ENCODE measurements around the gene STK38L. TPM values are rescaled to one million over a fixed set of nuclear protein-coding genes. Genes with fewer than 3 reads are reported as not detected.

The STK38L gene
- total and polyA plus RNA-seq, 10 of the 15 experiments (the other 5 are each of a cell fraction or from before 2014, with no cell fraction given): 43.0 to 154 (median 115) TPM

DNA sequence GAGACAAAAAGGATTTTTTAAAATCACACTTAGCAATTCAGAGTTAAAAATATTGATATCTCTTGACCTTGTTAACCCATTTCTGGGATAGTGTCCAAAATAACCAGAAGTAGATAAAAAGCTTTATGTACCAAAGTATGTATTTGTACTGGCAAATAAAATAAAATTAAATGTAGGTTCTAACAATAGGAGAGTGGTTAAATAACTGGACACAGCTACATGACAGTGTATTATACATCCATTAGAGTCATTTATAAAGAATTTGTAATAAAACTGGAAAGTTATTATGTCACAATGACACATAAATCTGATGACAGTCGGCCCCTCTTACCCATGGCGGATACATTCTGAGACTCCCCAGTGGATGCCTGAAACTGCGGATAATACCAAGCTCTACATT is 122.5 kb downstream of the STK38L start:
- ChIA-PET RAD21 (ENCODE audit: unreplicated experiment) (no interaction called here), POLR2A (no interaction called here), CTCF (interaction anchor here (1.0 to 1.4 kb wide), 2 partner anchors 16 to 43 kb away, joined by 3 read pairs; no protein-coding TSS in a partner anchor), SMC1A (ENCODE audit: uncharacterized antibody, unreplicated experiment) (interaction anchor here (0.7 to 1.8 kb wide), 5 partner anchors 14 to 28 kb away, joined by 3 to 7 read pairs (median 4); no protein-coding TSS in a partner anchor)
- no peak overlapping the region for H3K9ac ChIP-seq (ENCODE audit: control insufficient read depth, insufficient read depth, low read length)
- 98% methylated on average over 3 of the region's 3 CpGs for WGBS (ENCODE audit: insufficient coverage, insufficient replicate concordance, low lambda C conversion rate, missing lambda C conversion rate)
- intact Hi-C loops (cut with micrococcal nuclease; ENCODE audit: unreplicated experiment): no loop called here
- FAIRE-seq: peak; percentile 75
- BruUV-seq (replicated peaks): no TSS peak
- H3K27ac ChIP-seq (ENCODE audit: control insufficient read depth, insufficient read depth): no peak overlapping the region
- H3K9me3 ChIP-seq (replicated peaks; ENCODE audit: control insufficient read depth, insufficient read depth, low read length): no peaks in the 10 kb centered on the region; the same call in 1 of the 3 replicates
- H3K4me1 ChIP-seq (ENCODE audit: control insufficient read depth, insufficient read depth, low read length): no peaks in the 10 kb centered on the region
- TF ChIP-seq TBL1XR1 (IDR thresholded peaks at IDR 0.05; ENCODE audit: low read depth, low read length) (no peak), MTA2 (IDR thresholded peaks at IDR 0.05; ENCODE audit: low read depth) (no peak), ZNF24 (IDR thresholded peaks at IDR 0.05) (no peak), TCF7 (IDR thresholded peaks at IDR 0.05; ENCODE audit: borderline replicate concordance) (no peak)
- TF ChIP-seq, protein P1, sequence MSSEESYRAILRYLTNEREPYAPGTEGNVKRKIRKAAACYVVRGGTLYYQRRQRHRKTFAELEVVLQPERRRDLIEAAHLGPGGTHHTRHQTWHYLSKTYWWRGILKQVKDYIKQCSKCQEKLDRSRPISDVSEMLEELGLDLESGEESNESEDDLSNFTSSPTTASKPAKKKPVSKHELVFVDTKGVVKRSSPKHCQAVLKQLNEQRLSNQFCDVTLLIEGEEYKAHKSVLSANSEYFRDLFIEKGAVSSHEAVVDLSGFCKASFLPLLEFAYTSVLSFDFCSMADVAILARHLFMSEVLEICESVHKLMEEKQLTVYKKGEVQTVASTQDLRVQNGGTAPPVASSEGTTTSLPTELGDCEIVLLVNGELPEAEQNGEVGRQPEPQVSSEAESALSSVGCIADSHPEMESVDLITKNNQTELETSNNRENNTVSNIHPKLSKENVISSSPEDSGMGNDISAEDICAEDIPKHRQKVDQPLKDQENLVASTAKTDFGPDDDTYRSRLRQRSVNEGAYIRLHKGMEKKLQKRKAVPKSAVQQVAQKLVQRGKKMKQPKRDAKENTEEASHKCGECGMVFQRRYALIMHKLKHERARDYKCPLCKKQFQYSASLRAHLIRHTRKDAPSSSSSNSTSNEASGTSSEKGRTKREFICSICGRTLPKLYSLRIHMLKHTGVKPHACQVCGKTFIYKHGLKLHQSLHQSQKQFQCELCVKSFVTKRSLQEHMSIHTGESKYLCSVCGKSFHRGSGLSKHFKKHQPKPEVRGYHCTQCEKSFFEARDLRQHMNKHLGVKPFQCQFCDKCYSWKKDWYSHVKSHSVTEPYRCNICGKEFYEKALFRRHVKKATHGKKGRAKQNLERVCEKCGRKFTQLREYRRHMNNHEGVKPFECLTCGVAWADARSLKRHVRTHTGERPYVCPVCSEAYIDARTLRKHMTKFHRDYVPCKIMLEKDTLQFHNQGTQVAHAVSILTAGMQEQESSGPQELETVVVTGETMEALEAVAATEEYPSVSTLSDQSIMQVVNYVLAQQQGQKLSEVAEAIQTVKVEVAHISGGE (CRISPR knock-in tag; IDR thresholded peaks at IDR 0.05): no peak
- TF ChIP-seq, protein P2, sequence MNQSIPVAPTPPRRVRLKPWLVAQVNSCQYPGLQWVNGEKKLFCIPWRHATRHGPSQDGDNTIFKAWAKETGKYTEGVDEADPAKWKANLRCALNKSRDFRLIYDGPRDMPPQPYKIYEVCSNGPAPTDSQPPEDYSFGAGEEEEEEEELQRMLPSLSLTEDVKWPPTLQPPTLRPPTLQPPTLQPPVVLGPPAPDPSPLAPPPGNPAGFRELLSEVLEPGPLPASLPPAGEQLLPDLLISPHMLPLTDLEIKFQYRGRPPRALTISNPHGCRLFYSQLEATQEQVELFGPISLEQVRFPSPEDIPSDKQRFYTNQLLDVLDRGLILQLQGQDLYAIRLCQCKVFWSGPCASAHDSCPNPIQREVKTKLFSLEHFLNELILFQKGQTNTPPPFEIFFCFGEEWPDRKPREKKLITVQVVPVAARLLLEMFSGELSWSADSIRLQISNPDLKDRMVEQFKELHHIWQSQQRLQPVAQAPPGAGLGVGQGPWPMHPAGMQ (IDR thresholded peaks at IDR 0.05; ENCODE audit: borderline replicate concordance): no peak
- TF ChIP-seq, protein P3, sequence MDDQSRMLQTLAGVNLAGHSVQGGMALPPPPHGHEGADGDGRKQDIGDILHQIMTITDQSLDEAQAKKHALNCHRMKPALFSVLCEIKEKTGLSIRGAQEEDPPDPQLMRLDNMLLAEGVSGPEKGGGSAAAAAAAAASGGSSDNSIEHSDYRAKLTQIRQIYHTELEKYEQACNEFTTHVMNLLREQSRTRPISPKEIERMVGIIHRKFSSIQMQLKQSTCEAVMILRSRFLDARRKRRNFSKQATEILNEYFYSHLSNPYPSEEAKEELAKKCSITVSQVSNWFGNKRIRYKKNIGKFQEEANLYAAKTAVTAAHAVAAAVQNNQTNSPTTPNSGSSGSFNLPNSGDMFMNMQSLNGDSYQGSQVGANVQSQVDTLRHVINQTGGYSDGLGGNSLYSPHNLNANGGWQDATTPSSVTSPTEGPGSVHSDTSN (IDR thresholded peaks at IDR 0.05; ENCODE audit: insufficient replicate concordance, low read depth, low read length): no peak
- no peak for DNase-seq (ENCODE audit: low read depth, low spot score)
- no peak overlapping the region for H3K4me2 ChIP-seq (ENCODE audit: control insufficient read depth, insufficient read depth)
- H4K20me1 ChIP-seq (ENCODE audit: control insufficient read depth, insufficient read depth): no peaks in the 10 kb centered on the region
- no peaks in the 10 kb centered on the region for H3K27me3 ChIP-seq (replicated peaks in 1 of 2; ENCODE audit: control insufficient read depth in 2 of 2, insufficient read depth in 2 of 2, low read length in 1 of 2)
- H3K4me3 ChIP-seq: no peak overlapping the region
- in situ Hi-C loops (cut with MboI): no loop called here
- no peak for ATAC-seq
- peaks cover 14% of the 10 kb centered on the region for H3K79me2 ChIP-seq (ENCODE audit: control insufficient read depth, insufficient read depth, low read length)
- H2AFZ ChIP-seq (ENCODE audit: control insufficient read depth, low read depth, low read length): no peak overlapping the region
- H3K36me3 ChIP-seq (ENCODE audit: control insufficient read depth in 2 of 2, insufficient read depth in 2 of 2, low read length in 1 of 2): peaks cover 2 to 9% of the 10 kb centered on the region in 2 experiments; a peak in 3 of 4 replicates

Data from GM12878 (cell line).